Chondrocyte (in vitro differentiated cells): Measurements from ENCODE around the gene RTL10. TPM values are rescaled to one million over a fixed set of nuclear protein-coding genes. Genes with fewer than 3 reads are reported as not detected.

Experiments
- DNase-seq: peaks from one replicate; pipeline ENCODE4 v3.0.0; 2021; ENCODE audit warnings: mixed read lengths, low spot score
- H3K27ac Mint-ChIP-seq: one replicate; pipeline ENCODE4 v1.8.0; 2021; ENCODE audit warnings: mild to moderate bottlenecking, moderate library complexity, mixed read lengths; ENCODE audit not compliant: unreplicated experiment
- H3K27me3 Mint-ChIP-seq: 2 replicates; pipeline ENCODE4 v1.8.0; 2021; ENCODE audit warnings: low read depth, mixed read lengths
- H3K36me3 Mint-ChIP-seq: 2 replicates; pipeline ENCODE4 v1.8.0; 2021; ENCODE audit warnings: low read depth, mixed read lengths
- H3K4me1 Mint-ChIP-seq: 2 replicates; pipeline ENCODE4 v1.8.0; 2021; ENCODE audit warnings: low read depth, mild to moderate bottlenecking, mixed read lengths
- H3K4me3 Mint-ChIP-seq: one replicate; pipeline ENCODE4 v1.8.0; 2021; ENCODE audit warnings: mild to moderate bottlenecking, moderate library complexity, mixed read lengths; ENCODE audit not compliant: unreplicated experiment
- H3K9me3 Mint-ChIP-seq: 2 replicates; pipeline ENCODE4 v1.8.0; 2021; ENCODE audit warnings: low read depth, mixed read lengths
- total RNA-seq: library from RNA; stranded (reverse); gene quantifications from 3 replicates; pipeline ENCODE4 v1.2.1, GENCODE V29; 2021
- TF ChIP-seq, protein P1 (sequence below): fragments of 200-600 bp; sonication (generic); IDR thresholded peaks from 2 replicates; pipeline ENCODE4 v1.5.0; 2021; ENCODE audit warnings: antibody characterized with exemption, mild to moderate bottlenecking, moderate library complexity

Gene RTL10
- total RNA-seq, 1 donor from 2014 or later, result 15.6 TPM

DNA sequence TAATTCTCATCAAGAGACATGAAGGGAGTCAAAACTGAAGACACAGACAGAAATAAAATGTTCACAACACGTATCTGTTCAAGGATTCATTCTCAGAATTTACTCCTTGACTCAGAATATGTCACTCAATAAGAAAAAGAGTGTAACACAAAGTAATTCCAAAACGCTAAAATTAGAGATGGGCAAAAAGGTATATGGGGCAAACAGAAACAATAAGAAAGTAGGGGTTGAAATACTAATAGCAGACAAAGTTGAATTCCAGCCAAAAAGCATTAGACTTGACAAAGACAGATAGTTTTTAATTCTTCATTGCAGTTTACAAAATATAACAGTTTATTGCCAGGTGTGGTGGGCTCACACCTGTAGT, 26.7 kb downstream of the RTL10 start:
- no peaks in the 10 kb centered on the region for H3K9me3 Mint-ChIP-seq
- no peak overlapping the region for H3K27ac Mint-ChIP-seq
- no peak for DNase-seq
- TF ChIP-seq, protein P1, sequence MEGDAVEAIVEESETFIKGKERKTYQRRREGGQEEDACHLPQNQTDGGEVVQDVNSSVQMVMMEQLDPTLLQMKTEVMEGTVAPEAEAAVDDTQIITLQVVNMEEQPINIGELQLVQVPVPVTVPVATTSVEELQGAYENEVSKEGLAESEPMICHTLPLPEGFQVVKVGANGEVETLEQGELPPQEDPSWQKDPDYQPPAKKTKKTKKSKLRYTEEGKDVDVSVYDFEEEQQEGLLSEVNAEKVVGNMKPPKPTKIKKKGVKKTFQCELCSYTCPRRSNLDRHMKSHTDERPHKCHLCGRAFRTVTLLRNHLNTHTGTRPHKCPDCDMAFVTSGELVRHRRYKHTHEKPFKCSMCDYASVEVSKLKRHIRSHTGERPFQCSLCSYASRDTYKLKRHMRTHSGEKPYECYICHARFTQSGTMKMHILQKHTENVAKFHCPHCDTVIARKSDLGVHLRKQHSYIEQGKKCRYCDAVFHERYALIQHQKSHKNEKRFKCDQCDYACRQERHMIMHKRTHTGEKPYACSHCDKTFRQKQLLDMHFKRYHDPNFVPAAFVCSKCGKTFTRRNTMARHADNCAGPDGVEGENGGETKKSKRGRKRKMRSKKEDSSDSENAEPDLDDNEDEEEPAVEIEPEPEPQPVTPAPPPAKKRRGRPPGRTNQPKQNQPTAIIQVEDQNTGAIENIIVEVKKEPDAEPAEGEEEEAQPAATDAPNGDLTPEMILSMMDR, result no peak
- H3K4me1 Mint-ChIP-seq, result no peaks in the 10 kb centered on the region
- H3K4me3 Mint-ChIP-seq, result no peak overlapping the region
- H3K27me3 Mint-ChIP-seq, result no peaks in the 10 kb centered on the region
- H3K36me3 Mint-ChIP-seq, result no peaks in the 10 kb centered on the region

DNA sequence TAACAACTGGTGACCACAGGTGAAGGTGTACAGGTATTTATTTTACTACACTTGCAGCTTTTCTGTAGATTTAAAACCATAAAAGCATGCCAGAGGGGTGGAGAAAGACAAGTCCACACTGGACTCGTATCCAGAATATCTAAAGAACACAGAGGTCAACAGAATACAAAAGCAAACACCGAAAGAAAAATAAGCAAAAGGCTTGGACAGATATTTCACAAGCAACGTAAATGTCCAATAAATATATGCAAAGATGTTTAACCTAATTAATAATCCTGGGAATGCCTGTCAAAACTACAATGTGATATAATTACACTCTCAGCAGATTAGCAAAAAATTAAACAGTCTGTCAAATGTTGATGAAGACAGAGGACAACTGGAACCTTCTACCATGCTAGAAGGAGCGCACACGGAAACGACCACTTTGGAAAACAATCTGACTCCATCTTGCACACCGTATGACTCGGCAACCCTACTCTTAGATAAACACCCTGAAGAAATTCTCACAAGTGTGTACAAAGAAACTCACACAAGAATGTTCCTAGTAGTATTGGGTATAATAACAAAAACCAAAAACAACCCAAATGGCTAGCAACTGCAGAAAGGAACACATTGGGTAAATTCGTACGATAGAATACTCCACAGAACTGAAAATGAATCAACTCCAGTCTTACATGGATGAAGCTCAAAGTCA, 27.2 kb downstream of the RTL10 start:
- no peak overlapping the region for H3K27ac Mint-ChIP-seq
- no peak overlapping the region for H3K4me3 Mint-ChIP-seq

DNA sequence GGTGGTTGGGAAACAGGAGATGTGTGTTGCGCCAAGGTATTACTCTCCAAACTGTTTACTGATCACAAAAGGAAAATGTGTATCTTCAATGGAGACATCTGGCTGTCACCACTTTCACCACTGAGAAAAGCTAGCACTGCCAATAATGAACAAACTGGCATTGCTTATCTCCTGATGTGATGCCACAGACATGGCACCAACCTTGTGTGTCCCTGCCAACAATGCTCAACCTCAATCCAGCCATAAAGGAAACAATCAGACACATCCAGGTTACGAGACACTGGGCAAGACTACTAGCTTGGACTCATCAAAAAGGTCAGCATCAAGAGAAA, 28.1 kb downstream of the RTL10 start:
- no peaks in the 10 kb centered on the region for H3K9me3 Mint-ChIP-seq
- H3K4me1 Mint-ChIP-seq, result no peaks in the 10 kb centered on the region
- no peaks in the 10 kb centered on the region for H3K36me3 Mint-ChIP-seq
- H3K4me3 Mint-ChIP-seq, result no peak overlapping the region
- no peak overlapping the region for H3K27ac Mint-ChIP-seq
- DNase-seq, result no peak
- H3K27me3 Mint-ChIP-seq, result no peaks in the 10 kb centered on the region
- TF ChIP-seq, protein P1, result no peak

More for the DNA sequence above, 27.2 kb downstream of the RTL10 start:
- Mint-ChIP-seq H3K9me3 (no peaks in the 10 kb centered on the region), H3K4me1 (no peaks in the 10 kb centered on the region), H3K36me3 (no peaks in the 10 kb centered on the region), H3K27me3 (no peaks in the 10 kb centered on the region)
- no peak for DNase-seq
- TF ChIP-seq, protein P1, result no peak

DNA sequence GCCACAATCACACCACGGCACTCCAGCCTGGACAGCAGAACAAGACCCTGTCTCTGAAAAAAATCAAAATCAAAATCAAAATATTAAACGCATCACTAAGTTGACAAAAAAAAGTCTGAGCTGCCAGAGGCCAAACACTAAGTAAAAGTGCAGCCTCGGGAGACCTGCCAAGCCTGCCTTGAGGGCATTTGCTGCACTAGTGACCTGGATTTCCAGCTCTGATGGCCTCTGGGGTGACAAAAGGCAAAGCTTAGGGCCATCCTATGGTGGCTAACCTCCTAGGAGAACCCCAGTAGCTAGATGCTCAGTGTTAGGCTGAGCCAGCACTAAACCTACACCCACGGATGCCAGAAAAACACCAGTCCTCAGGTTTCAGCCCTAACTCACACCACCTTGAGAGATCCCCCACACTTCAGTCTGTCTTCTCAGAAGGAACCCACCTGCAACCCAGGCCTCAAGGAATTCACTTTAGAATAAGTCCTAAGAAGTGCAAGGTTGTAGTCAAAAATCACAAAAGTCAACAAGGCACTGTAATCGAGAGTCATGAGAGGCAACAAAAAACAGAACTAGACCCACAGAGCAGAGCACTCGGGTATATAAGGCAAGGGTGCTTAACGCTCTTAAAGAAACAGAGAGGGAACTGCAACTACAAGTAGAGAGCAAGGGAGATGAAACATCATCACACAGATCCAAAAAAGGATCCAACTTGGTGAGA, 28.6 kb downstream of the RTL10 start:
- TF ChIP-seq, protein P1, result no peak
- no peaks in the 10 kb centered on the region for H3K4me1 Mint-ChIP-seq
- no peaks in the 10 kb centered on the region for H3K9me3 Mint-ChIP-seq
- H3K27ac Mint-ChIP-seq, result no peak overlapping the region
- no peak overlapping the region for H3K4me3 Mint-ChIP-seq
- H3K36me3 Mint-ChIP-seq, result no peaks in the 10 kb centered on the region
- H3K27me3 Mint-ChIP-seq, result no peaks in the 10 kb centered on the region
- no peak for DNase-seq

DNA sequence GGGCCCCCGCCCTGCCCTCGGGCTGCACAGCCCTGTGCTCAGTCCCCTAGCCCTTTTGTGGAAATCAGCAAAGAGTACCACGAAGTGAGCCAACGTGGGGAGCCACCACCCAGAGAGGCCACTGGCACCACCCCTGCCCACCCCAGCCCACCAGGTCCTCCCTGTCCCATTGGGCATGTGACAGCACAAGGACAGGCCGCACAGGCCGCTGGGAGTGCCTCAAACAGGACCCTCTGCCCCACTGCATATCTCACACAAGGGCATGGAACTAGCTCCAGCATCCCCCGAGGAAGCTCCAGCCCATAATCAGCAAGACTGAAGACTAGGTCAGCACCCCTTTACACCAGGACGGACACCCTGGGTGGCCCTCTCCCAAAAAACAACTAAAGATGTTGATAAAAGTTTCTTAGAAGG, 29.7 kb downstream of the RTL10 start:
- H3K4me3 Mint-ChIP-seq, result no peak overlapping the region
- TF ChIP-seq, protein P1, result no peak
- no peaks in the 10 kb centered on the region for H3K36me3 Mint-ChIP-seq
- no peak for DNase-seq
- no peaks in the 10 kb centered on the region for H3K27me3 Mint-ChIP-seq
- H3K27ac Mint-ChIP-seq, result no peak overlapping the region
- H3K4me1 Mint-ChIP-seq, result no peaks in the 10 kb centered on the region
- H3K9me3 Mint-ChIP-seq, result no peaks in the 10 kb centered on the region
